IgD-negative memory B cell (primary cell): ENCODE results near the gene PLCB4. TPM values are rescaled to one million over a fixed set of nuclear protein-coding genes. Genes with fewer than 3 reads are reported as not detected.

ENCODE experiments used
- H3K27ac Mint-ChIP-seq, 3 donors: one replicate each; pipeline ENCODE4 v1.8.0; 2020 to 2022; ENCODE audit warnings: mild to moderate bottlenecking in 3 of 3, mixed read lengths in 3 of 3, moderate library complexity in 1 of 3
- H3K27me3 Mint-ChIP-seq: one replicate; pipeline ENCODE4 v1.8.0; 2021; ENCODE audit warnings: mixed read lengths
- H3K36me3 Mint-ChIP-seq: one replicate; pipeline ENCODE4 v1.8.0; 2020; ENCODE audit warnings: mild to moderate bottlenecking, mixed read lengths
- H3K4me1 Mint-ChIP-seq, 3 donors: one replicate each; pipeline ENCODE4 v1.8.0; 2020 to 2022; ENCODE audit warnings: mixed read lengths in 3 of 3, mild to moderate bottlenecking in 1 of 3
- H3K4me3 Mint-ChIP-seq, 4 donors: one replicate each; pipeline ENCODE4 v1.8.0; 2020 to 2022; ENCODE audit warnings: mild to moderate bottlenecking in 4 of 4, mixed read lengths in 4 of 4, moderate library complexity in 3 of 4
- H3K9me3 Mint-ChIP-seq, 3 donors: one replicate each; pipeline ENCODE4 v1.8.0; 2020 to 2021; ENCODE audit warnings: mixed read lengths in 3 of 3, mild to moderate bottlenecking in 1 of 3
- polyA plus RNA-seq: library from polyadenylated mRNA; unstranded; fragments of 300-500 nt; fragmentation: Illumina TruSeq; gene quantifications from one replicate; pipeline ENCODE4 v1.2.3, GENCODE V29; 2021

The PLCB4 gene
- polyA plus RNA-seq, 1 donor from 2014 or later, result not detected

DNA sequence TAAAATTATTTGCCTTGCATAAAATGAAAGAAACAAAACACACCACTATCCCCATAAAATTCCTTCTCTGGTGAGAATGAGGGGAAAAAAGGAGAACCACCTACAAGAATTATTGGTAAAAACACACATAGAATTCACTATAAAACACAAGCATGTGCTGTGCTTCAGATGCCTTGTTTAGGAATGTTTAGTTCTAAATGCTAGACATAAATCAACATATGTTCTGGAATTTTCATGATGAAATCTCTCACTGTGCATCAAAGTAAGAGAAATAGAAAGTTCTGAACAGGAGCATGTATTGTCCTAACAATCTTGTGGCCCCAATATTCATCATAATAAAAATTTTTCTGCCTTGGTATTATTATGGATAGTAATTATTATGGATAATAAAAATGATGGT is 111.0 kb downstream of the PLCB4 start:
- no peak overlapping the region for H3K27ac Mint-ChIP-seq
- no peak overlapping the region for H3K4me3 Mint-ChIP-seq

DNA sequence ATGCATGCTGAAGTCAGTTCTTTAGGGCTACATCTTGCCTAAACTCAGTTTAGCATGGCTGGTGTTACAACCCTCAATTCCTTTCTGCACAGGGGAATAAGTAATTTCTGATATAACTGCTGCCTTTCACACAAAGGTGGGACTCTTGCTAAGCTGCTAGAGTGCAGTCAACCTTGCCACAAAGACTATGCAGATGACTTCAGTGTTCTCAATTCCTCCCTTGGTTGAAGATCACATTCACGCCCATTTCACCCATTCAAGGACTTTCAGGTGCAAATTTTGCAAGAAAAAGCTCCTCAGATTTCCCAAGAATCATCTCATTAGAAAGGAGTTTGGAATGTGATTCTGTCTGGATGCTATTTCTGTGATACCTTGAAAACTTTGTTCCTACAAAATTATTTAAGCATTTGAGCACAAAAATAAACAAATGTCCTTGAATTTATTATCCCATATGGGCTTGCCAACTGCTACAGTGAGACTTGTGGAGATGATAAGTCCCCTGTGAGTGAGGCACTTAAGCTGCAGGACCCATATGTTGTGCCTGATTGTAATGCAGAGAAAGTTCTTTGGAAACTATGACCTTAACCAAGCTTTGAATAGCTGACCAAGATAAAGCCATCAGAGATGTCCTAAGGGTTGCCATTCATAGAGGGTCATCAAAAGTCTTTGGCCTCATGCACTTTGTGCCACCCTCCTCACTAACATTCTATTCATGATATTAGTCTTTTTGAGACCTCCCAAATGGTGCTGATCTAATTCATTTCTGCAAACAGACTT is 111.8 kb downstream of the PLCB4 start:
- no peaks in the 10 kb centered on the region for H3K4me1 Mint-ChIP-seq
- peaks cover 0 to 6% (median 0%) of the 10 kb centered on the region in 3 donors for H3K9me3 Mint-ChIP-seq
- H3K27ac Mint-ChIP-seq, result no peak overlapping the region
- H3K4me3 Mint-ChIP-seq, result no peak overlapping the region
- no peaks in the 10 kb centered on the region for H3K27me3 Mint-ChIP-seq
- H3K36me3 Mint-ChIP-seq, result no peaks in the 10 kb centered on the region

More for the DNA sequence above, 111.0 kb downstream of the PLCB4 start:
- H3K4me1 Mint-ChIP-seq, result no peaks in the 10 kb centered on the region
- H3K36me3 Mint-ChIP-seq, result no peaks in the 10 kb centered on the region
- no peaks in the 10 kb centered on the region for H3K27me3 Mint-ChIP-seq
- peaks cover 0 to 6% (median 0%) of the 10 kb centered on the region in 3 donors for H3K9me3 Mint-ChIP-seq

DNA sequence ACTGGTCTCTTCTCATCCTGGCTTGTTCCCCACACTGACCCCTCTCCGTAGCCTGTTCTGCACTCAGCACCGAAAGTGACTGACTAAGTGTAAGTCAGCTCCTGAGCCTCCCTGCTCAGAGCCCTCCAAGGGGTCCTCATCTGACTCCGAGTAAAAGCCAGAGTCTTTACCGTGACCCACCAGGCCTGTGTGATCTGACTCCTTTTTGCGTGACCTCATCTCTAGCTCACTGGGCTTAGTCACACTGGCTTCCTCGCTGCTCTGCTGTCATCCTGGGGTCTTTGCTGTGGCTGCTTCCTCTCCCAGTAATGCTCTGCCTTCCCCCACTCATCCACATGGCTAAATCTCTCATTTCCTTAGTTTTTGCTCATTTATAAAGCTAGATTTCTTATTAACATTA is 116.6 kb downstream of the PLCB4 start:
- H3K9me3 Mint-ChIP-seq, result peaks cover 2 to 6% (median 5%) of the 10 kb centered on the region in 3 donors
- H3K4me3 Mint-ChIP-seq, result no peak overlapping the region
- no peaks in the 10 kb centered on the region for H3K36me3 Mint-ChIP-seq
- no peaks in the 10 kb centered on the region for H3K4me1 Mint-ChIP-seq
- H3K27ac Mint-ChIP-seq, result peak overlapping the region in 1 of 3 donors; percentile 51
- H3K27me3 Mint-ChIP-seq, result no peaks in the 10 kb centered on the region

DNA sequence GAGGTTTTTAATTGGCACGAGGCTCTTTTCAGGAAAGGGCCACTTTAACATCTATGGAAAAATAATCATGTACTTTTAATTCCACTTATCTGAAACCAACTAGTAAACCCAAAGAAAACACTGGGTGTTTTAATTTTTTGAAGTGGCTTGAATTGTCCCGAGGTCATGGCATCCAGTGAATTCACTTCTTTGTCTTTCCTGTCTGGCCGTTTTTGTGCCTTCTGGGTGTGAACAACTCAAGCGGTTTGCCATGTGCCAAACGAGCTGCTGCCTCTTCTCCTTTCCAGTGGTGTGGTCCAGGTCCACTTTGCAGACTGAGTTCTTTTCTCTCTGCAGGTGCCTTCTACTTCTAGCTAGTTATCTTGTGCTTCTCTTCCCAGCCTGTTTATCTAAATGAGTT is 117.5 kb downstream of the PLCB4 start:
- Mint-ChIP-seq H3K4me3 (no peak overlapping the region), H3K4me1 (no peaks in the 10 kb centered on the region), H3K36me3 (no peaks in the 10 kb centered on the region), H3K9me3 (peaks cover 2 to 6% (median 5%) of the 10 kb centered on the region in 3 donors), H3K27ac (no peak overlapping the region), H3K27me3 (no peaks in the 10 kb centered on the region)

DNA sequence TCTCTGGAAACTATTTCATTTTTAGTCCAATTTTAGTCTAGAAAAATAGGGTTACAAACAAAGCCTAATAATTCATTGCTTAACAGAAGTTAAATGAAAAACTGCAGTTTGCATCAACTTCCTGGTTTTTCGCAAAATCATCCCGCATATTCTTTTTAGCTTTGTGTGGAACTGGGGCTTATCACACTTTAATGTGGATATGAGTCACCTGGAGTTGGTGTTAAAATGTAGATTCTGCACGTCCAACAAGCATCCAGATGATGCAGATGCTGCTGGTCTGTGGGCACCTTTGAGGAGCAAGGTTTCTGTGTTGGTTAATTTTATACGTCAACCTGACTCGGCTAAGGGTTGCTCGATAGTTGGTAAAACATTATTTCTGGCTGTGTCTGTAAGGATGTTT is 126.1 kb downstream of the PLCB4 start:
- Mint-ChIP-seq H3K9me3 (peaks cover 1 to 4% (median 2%) of the 10 kb centered on the region in 3 donors), H3K4me1 (peaks cover 0 to 3% (median 0%) of the 10 kb centered on the region in 3 donors), H3K4me3 (no peak overlapping the region), H3K27me3 (no peaks in the 10 kb centered on the region), H3K36me3 (no peaks in the 10 kb centered on the region), H3K27ac (no peak overlapping the region)

DNA sequence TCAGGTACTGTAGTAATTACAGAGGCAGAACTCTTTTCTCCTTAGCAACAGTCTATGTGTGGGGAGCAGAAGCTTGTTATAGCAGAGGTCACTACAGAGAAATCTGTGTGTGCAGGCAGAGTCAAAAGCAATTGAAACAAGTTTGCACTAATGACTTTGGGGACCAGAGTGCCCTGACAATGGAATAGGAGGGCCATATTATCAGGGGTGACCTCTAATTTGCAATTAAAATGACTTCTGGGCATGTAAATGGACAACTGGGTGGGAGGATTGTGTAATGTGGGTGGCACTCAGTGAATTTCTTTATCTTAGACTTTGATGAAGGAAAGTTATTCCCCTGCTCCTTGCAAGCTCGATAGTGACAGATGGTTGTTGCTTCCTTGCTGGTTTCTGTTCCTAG is 127.2 kb downstream of the PLCB4 start:
- no peaks in the 10 kb centered on the region for H3K27me3 Mint-ChIP-seq
- H3K9me3 Mint-ChIP-seq, result peaks cover 1 to 4% (median 2%) of the 10 kb centered on the region in 3 donors
- peaks cover 0 to 3% (median 0%) of the 10 kb centered on the region in 3 donors for H3K4me1 Mint-ChIP-seq
- no peak overlapping the region for H3K27ac Mint-ChIP-seq
- no peaks in the 10 kb centered on the region for H3K36me3 Mint-ChIP-seq
- no peak overlapping the region for H3K4me3 Mint-ChIP-seq

DNA sequence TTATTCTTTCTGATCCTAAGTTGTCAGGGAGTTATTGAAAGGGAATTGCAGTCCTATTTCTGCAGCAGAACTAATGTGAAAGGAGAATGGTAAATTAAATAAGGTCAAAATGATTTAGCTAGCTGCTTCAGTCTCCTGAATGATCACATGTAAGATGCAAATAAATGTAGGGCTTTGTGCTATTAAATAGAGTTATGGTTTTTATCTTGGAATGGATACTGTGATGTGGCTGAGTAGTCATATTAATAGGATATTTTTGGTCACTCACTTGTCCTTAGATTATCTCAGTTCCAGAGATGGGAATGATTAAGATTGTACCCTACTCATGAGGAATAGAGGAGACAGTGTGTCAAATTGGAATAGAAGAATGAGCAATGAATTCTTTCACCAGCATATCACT is 129.6 kb downstream of the PLCB4 start:
- H3K36me3 Mint-ChIP-seq, result no peaks in the 10 kb centered on the region
- no peak overlapping the region for H3K4me3 Mint-ChIP-seq
- H3K9me3 Mint-ChIP-seq, result peaks cover 0 to 1% (median 0%) of the 10 kb centered on the region in 3 donors
- no peak overlapping the region for H3K27ac Mint-ChIP-seq
- H3K27me3 Mint-ChIP-seq, result no peaks in the 10 kb centered on the region
- peaks cover 0 to 1% (median 0%) of the 10 kb centered on the region in 3 donors for H3K4me1 Mint-ChIP-seq

DNA sequence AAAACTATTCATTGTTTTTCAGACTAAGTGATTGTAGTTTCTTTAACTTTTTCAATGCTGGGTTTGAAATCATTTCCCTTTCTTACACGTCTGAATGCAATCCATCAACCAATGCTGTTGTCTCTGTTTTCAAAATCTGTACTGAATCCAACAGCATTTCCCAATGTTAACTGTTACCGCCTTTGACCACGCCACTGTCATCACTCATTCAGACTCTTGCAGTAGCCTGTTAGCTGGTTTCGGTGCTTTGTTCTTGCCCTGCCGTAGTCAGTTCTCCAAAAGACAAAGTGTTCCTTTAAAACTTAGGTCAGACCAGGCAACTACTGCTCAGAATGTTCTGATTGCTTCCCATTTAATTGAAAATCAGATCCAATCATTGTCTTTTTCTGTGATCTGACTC is 131.3 kb downstream of the PLCB4 start:
- Mint-ChIP-seq H3K9me3 (peaks cover 0 to 1% (median 0%) of the 10 kb centered on the region in 3 donors), H3K27me3 (no peaks in the 10 kb centered on the region), H3K4me1 (peaks cover 0 to 1% (median 0%) of the 10 kb centered on the region in 3 donors), H3K27ac (no peak overlapping the region), H3K4me3 (no peak overlapping the region), H3K36me3 (no peaks in the 10 kb centered on the region)

DNA sequence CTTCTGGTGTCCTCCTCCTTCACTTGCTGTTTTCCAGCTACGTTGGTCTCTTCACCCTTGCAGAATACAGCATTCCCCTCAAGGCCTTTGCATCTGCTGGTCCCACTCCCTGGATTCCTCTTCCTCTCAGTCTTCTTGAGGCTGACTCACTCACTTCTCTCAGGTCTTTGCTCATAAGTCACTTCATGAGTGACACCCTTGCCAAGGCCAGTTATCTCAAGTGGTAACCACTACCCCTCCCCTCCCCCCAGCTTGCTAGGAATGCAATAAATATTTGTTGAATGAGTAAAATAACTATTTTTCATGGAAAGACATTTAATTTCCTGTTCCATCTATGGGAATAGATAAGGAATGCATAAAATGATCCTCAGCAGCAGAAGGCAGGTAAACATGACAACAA is 131.7 kb downstream of the PLCB4 start:
- peaks cover 0 to 1% (median 0%) of the 10 kb centered on the region in 3 donors for H3K9me3 Mint-ChIP-seq

DNA sequence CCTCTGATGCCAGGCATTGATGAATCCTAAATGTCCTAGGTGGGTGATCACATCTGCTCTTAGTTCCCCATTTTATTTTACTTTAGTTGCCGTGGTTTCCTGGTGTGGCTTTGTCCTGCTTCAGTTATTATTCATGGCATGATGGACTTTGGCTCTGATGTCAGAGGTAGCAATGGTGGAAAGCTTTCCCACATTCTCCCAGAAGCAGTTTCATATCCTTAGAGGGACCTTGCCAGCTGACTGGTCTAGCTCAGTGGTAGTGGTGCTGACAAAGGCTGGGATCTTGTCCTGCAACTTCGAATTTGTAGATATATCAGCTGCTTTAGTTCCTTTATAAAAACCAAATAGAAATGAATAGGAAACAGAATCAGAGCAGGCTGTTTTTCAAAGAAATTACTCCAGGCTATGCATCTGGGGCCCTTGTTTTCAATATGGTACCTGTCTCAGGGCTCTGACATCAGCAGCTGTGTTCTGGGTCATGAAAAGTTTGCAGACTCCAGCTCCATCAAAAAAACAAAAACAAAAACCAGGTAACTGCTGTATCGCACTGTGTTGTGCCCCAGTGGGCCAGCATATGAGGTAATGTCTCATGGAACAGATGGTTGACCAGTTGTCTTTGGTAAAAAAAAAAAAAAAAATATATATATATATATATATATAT is 133.7 kb downstream of the PLCB4 start:
- Mint-ChIP-seq H3K9me3 (peaks cover 0 to 1% (median 0%) of the 10 kb centered on the region in 3 donors), H3K27me3 (no peaks in the 10 kb centered on the region), H3K4me1 (no peaks in the 10 kb centered on the region), H3K36me3 (no peaks in the 10 kb centered on the region), H3K27ac (no peak overlapping the region), H3K4me3 (no peak overlapping the region)

More for the DNA sequence above, 131.7 kb downstream of the PLCB4 start:
- H3K4me1 Mint-ChIP-seq, result no peaks in the 10 kb centered on the region
- no peaks in the 10 kb centered on the region for H3K27me3 Mint-ChIP-seq
- no peak overlapping the region for H3K4me3 Mint-ChIP-seq
- H3K27ac Mint-ChIP-seq, result no peak overlapping the region
- H3K36me3 Mint-ChIP-seq, result no peaks in the 10 kb centered on the region

DNA sequence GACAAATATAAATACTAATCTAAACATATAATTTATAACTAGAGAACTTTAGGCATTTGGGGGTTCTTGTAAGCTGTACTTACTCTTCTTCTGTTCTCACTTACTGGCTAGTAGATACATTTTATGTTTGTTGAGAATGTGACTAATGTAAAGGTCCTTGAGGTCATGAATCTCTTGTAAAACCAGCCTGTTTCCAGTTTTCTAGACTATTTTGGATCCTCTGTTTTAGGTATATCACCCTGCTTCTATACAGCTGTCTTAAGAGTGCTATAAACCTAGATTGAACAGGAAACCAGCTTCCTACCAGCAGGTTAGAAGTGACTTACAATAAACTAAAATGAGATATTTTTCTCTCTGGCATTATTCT is 134.2 kb downstream of the PLCB4 start:
- Mint-ChIP-seq H3K27ac (no peak overlapping the region), H3K4me1 (no peaks in the 10 kb centered on the region), H3K9me3 (peaks cover 0 to 1% (median 0%) of the 10 kb centered on the region in 3 donors), H3K27me3 (no peaks in the 10 kb centered on the region), H3K4me3 (no peak overlapping the region), H3K36me3 (no peaks in the 10 kb centered on the region)

DNA sequence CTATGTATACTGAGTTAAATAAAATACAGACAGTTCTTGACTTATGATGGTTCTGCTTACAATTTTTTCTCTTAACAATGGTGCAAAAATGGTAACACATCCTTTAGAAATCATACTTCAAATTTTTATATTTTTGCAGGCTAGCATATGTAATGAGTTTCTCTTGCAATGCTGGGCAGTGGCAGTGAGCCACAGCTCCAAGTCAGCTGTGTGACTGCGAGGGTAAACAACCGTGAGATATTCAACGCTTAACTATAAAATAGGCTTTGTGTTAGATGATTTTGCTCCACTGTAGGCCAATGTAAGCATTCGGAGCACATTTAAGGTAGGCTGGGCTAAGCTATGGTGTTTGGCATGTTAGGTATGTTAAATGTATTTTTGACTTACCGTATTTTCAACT is 136.1 kb downstream of the PLCB4 start:
- H3K36me3 Mint-ChIP-seq, result no peaks in the 10 kb centered on the region
- H3K4me1 Mint-ChIP-seq, result no peaks in the 10 kb centered on the region
- H3K27me3 Mint-ChIP-seq, result no peaks in the 10 kb centered on the region
- H3K9me3 Mint-ChIP-seq, result no peaks in the 10 kb centered on the region
- no peak overlapping the region for H3K27ac Mint-ChIP-seq
- H3K4me3 Mint-ChIP-seq, result no peak overlapping the region

DNA sequence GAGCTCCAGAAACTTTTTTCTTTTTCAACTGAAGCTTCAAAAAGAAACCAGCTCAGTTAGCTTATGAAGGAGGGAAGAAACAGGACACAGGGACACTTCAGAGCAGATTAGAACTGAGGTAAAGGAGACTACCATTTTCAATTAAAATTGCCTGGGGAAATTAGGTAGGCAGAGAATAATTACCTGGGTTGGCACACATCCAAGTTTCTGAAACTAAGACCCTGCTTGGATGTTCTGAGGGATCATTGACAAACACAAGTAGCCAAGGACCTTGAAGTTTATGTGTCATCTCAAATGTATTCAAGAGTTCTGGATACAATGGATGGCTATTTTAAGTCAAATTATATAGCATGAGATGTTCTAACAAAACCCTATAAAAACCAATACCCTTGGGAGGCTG is 137.6 kb downstream of the PLCB4 start:
- H3K36me3 Mint-ChIP-seq, result no peaks in the 10 kb centered on the region
- H3K27ac Mint-ChIP-seq, result no peak overlapping the region
- H3K4me3 Mint-ChIP-seq, result no peak overlapping the region
- H3K9me3 Mint-ChIP-seq, result no peaks in the 10 kb centered on the region
- no peaks in the 10 kb centered on the region for H3K27me3 Mint-ChIP-seq
- no peaks in the 10 kb centered on the region for H3K4me1 Mint-ChIP-seq

DNA sequence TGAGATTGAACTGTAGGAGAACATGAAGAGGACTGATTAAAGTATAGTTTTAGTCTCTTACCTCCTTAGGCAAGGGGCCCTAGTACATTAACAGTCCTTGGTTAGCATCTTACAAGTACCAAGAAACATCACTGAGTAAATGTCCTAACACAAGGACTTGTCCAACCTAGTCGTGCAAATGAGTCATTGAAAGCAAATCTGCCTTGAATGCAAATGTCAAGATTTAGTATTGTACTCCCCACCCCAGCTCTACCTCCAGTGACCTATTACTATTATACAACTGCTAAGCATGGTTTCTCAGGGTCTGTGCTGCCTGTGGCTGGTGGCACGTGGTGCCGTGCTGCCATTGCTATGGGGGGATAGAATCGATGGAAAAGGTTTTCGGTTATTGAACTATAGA is 138.4 kb downstream of the PLCB4 start:
- Mint-ChIP-seq H3K4me1 (no peaks in the 10 kb centered on the region), H3K9me3 (no peaks in the 10 kb centered on the region), H3K36me3 (no peaks in the 10 kb centered on the region), H3K27ac (no peak overlapping the region), H3K27me3 (no peaks in the 10 kb centered on the region), H3K4me3 (no peak overlapping the region)

DNA sequence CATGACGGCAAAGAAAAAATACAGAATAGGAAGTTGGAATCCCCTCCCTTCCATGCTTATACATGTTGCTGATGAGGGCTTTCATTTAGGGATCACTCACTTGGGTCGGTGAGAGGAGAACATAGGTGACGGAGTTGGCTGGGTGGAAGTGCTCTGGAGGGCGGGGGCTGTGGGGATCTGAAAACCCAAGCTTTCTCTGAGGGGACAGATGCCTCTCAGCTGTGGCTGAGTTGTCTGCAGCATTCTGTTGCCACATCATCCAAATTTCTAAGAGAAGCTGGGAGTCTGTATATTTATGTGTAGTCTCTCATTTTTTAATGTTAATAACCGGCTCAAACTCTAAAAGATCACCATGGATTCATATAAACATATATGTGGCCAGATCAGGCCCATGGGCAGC is 141.5 kb downstream of the PLCB4 start:
- H3K9me3 Mint-ChIP-seq, result no peaks in the 10 kb centered on the region
- H3K36me3 Mint-ChIP-seq, result no peaks in the 10 kb centered on the region
- no peak overlapping the region for H3K4me3 Mint-ChIP-seq
- H3K27ac Mint-ChIP-seq, result no peak overlapping the region
- H3K4me1 Mint-ChIP-seq, result no peaks in the 10 kb centered on the region
- no peaks in the 10 kb centered on the region for H3K27me3 Mint-ChIP-seq
